ENCODE measurements around the gene AGT.

AGT gene

DNA sequence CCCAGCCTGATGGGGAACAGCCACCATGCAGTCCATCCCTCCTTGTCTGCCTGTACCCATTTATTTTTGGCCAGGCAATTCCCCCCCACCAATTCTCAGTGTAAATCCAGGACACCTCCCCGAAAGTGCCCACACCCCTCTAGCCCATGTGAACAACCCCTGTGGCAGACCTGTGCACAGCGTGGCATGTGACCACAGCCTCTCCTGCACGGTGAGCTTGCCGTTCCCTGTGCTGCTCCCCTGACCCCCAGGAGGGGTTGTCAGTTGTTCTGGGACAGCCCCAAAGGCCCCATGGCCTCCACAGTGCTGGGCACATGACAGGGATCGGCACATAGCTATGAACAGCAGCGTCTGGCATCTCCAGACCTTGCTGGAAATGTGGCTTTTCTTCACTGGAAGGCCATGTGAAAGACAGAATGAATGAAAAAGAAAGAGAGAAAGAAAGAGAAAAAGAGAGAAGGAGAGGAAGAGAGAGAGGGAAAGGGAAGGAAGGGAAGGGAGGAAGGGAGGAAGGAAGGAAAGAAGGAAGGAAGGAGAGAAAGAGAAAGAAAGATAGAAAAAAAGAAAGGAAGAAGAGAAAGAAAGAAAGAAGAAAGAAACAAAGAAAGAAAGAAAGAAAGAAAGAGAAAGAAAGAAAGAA lies 37.2 kb upstream of the AGT start:
- Histone ChIP-seq H3K4me3 (ENCODE audit: low read depth, low read length) (no peak overlapping the region), H3K4me1 (peaks cover 3% of the 10 kb centered on the region), H3K9me3 (no peaks in the 10 kb centered on the region), H3K36me3 (no peaks in the 10 kb centered on the region), H3K27me3 (no peaks in the 10 kb centered on the region)
- no peak for TF ChIP-seq CTCF (IDR thresholded peaks at IDR 0.05; ENCODE audit: low read depth, low read length)
- no peak for DNase-seq

GRCh38 chr1:230750576-230750975 lies 36.7 kb upstream of the AGT start:
- Histone ChIP-seq H3K27me3 (no peaks in the 10 kb centered on the region), H3K4me3 (ENCODE audit: low read depth, low read length) (no peak overlapping the region), H3K9me3 (no peaks in the 10 kb centered on the region), H3K36me3 (no peaks in the 10 kb centered on the region), H3K4me1 (peaks cover 3% of the 10 kb centered on the region)
- DNase-seq, result no peak
- TF ChIP-seq CTCF (IDR thresholded peaks at IDR 0.05; ENCODE audit: low read depth, low read length), result no peak

DNA sequence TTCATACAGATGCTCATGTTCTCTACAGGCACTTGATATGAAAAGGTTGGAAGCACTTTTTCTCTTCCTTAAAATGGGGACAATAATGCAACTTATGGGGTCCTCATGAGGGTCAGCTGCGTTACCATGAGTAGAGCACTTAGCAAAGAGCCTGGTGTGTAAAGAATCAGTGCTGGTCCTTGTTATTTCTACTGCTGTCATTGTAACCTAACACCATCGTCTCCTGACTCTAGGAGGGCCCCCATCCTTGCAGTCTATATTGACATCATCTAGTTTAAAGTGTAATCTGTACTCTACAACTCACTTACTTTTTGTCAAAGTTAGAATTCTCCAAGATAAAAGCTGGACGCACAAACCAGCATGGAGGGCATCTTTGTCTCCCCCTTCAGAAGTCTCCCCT lies 35.7 kb upstream of the AGT start:
- Histone ChIP-seq H3K36me3 (no peaks in the 10 kb centered on the region), H3K4me1 (peaks cover 3% of the 10 kb centered on the region), H3K27me3 (no peaks in the 10 kb centered on the region), H3K9me3 (no peaks in the 10 kb centered on the region), H3K4me3 (ENCODE audit: low read depth, low read length) (no peak overlapping the region)
- DNase-seq, result no peak
- TF ChIP-seq CTCF (IDR thresholded peaks at IDR 0.05; ENCODE audit: low read depth, low read length), result no peak

- H3K27me3 ChIP-seq, result no peaks in the 10 kb centered on the region
- no peak overlapping the region for H3K4me3 ChIP-seq (ENCODE audit: low read depth, low read length)
- no peaks in the 10 kb centered on the region for H3K9me3 ChIP-seq
- no peaks in the 10 kb centered on the region for H3K36me3 ChIP-seq
- no peak for TF ChIP-seq CTCF (IDR thresholded peaks at IDR 0.05; ENCODE audit: low read depth, low read length)
- DNase-seq, result no peak
- H3K4me1 ChIP-seq, result peaks cover 3% of the 10 kb centered on the region
These were observed 35.2 kb upstream of the AGT start for GRCh38 chr1:230749150-230749549.

- no peak for TF ChIP-seq CTCF (IDR thresholded peaks at IDR 0.05; ENCODE audit: low read depth, low read length)
- Histone ChIP-seq H3K9me3 (no peaks in the 10 kb centered on the region), H3K4me1 (no peaks in the 10 kb centered on the region), H3K27me3 (no peaks in the 10 kb centered on the region), H3K36me3 (no peaks in the 10 kb centered on the region), H3K4me3 (ENCODE audit: low read depth, low read length) (no peak overlapping the region)
- DNase-seq, result no peak
These were observed 34.2 kb upstream of the AGT start for GRCh38 chr1:230747890-230748800.
